Neutrophil (primary cell): ENCODE measurements around the gene APOL3.
"Not testable (repeated sequence)": the region's sequence is repeated elsewhere in the genome, so short reads cannot be mapped to it uniquely, and the experiment has no call there.

ENCODE experiments used
- H3K27ac ChIP-seq: fragments of 200-600 bp; sonication (generic); 2 replicates; pipeline ENCODE4 v1.5.1; 2016; ENCODE audit warnings: mild to moderate bottlenecking, moderate library complexity
- H3K27me3 ChIP-seq: fragments of 200-600 bp; sonication (generic); 2 replicates; pipeline ENCODE4 v1.6.0; 2016; ENCODE audit warnings: mild to moderate bottlenecking
- H3K36me3 ChIP-seq: fragments of 200-600 bp; sonication (generic); 2 replicates; pipeline ENCODE4 v1.5.1; 2017
- H3K4me1 ChIP-seq, 2 experiments: fragments of 200-600 bp in 1 of 2; sonication (generic) in 1 of 2; 1 replicate in 1 of 2; 2 replicates in 1 of 2; pipeline versions ENCODE4 v1.5.1 to v1.6.1; 2013 to 2016; ENCODE audit warnings: low read depth in 1 of 2, low read length in 1 of 2, mild to moderate bottlenecking in 1 of 2, moderate library complexity in 1 of 2; ENCODE audit not compliant: control insufficient read depth in 1 of 2, insufficient read depth in 1 of 2
- H3K4me3 ChIP-seq, 2 experiments: fragments of 200-600 bp in 1 of 2; sonication (generic) in 1 of 2; 1 replicate in 1 of 2; 2 replicates in 1 of 2; pipeline ENCODE4 v1.5.1; 2013 to 2016; ENCODE audit warnings: low read depth in 1 of 2, low read length in 1 of 2, mild to moderate bottlenecking in 1 of 2, moderate library complexity in 1 of 2
- H3K9me3 ChIP-seq: fragments of 200-600 bp; sonication (generic); 2 replicates; pipeline ENCODE4 v1.5.1; 2016
- CTCF ChIP-seq: fragments of 200-600 bp; sonication (generic); IDR thresholded peaks from 2 replicates; pipeline ENCODE4 v1.5.1; 2016; ENCODE audit warnings: antibody characterized with exemption

Gene APOL3

DNA sequence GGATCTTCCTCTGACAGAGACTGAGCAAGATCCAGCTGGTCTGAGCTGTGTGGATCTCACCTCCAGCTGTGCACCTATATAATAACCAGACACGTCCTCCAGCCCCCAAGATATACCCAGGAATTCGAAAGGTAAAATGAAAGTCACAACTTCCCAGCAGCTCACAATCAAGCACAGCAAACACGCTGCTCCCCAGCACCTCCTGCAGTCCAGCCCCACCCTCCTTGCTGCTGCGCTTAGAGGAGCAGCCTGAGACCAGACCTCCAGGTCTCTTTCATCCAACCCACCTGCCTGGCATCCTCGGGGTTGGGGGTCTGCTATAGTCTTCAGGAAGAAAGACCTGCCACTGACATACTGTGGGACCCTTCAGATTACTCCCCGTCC lies 44.1 kb upstream of the APOL3 start:
- H3K4me3 ChIP-seq, result no peak overlapping the region
- peaks cover 17% of the 10 kb centered on the region for H3K27me3 ChIP-seq
- H3K4me1 ChIP-seq, result no peaks in the 10 kb centered on the region
- TF ChIP-seq CTCF, result no peak
- no peak overlapping the region for H3K27ac ChIP-seq
- no peaks in the 10 kb centered on the region for H3K36me3 ChIP-seq
- no peaks in the 10 kb centered on the region for H3K9me3 ChIP-seq

DNA sequence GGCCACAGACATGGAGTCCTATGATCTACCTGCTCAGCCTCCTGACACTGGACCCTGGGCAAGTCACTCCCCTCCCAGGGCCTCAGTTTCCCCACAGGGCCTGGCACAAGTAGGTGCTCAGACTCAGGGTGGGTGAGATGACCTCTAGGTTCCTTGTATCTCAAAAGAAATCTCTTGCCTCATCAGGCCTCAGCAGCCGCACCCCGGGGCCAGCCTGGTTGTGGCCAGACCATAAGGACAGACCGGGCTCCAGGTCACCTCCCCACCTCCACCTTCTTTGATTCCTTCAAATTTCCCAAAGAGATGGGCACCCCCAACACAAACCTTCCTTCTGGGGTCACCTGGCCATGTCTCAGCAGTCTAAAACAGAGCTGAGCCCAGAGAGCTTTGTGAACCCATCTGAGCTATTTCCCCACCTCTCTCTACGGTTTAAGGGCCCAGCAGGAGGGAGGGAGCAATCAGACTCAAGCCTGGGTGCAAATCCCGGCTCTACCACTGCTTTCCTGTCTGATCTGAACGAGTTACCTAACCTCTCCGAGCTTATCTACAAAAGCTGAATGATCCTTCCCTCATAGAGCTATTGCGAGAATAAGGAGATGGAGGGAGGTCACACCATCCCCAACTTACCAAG lies 43.6 kb upstream of the APOL3 start:
- Histone ChIP-seq H3K4me3 (no peak overlapping the region), H3K36me3 (no peaks in the 10 kb centered on the region), H3K9me3 (no peaks in the 10 kb centered on the region), H3K27me3 (peaks cover 17% of the 10 kb centered on the region), H3K4me1 (no peaks in the 10 kb centered on the region), H3K27ac (no peak overlapping the region)
- no peak for TF ChIP-seq CTCF

GRCh38 chr22:36203441-36203840 lies 42.9 kb upstream of the APOL3 start:
- not testable (repeated sequence) for H3K4me1 ChIP-seq, H3K4me3 ChIP-seq, H3K36me3 ChIP-seq, H3K27ac ChIP-seq, H3K9me3 ChIP-seq
- H3K27me3 ChIP-seq, result peaks cover 21% of the 10 kb centered on the region

DNA sequence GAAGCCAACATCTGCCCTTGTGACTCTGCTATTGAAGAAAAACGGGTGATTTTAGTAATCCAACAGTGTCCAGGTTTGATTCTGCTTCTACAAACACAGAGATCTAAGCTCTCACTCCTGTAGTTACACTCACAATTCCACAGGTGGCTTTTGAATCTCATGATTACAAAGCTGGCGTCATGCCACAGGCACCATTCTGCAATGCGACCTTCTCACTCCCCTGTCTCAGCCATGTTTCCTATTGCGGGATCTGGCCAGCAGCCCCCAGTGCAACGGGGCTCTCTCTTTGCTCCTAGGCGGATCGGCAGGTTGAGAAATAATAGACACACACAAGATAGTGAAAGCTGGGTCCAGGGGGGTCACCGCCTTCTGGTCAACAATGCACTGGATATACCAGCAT lies 42.4 kb upstream of the APOL3 start:
- not testable (repeated sequence) for H3K4me3 ChIP-seq, H3K4me1 ChIP-seq, H3K9me3 ChIP-seq, H3K36me3 ChIP-seq, H3K27ac ChIP-seq
- peaks cover 27% of the 10 kb centered on the region for H3K27me3 ChIP-seq

GRCh38 chr22:36201630-36202319 lies 41.2 kb upstream of the APOL3 start, which contains the start of gene APOL4:
TSS of gene APOL4 (minus strand) at chr22:36201809. CDS start at chr22:36201734, 75 bp downstream.
- Histone ChIP-seq H3K36me3 (no peaks in the 10 kb centered on the region), H3K27me3 (peaks cover 37% of the 10 kb centered on the region), H3K27ac (no peak within 1 kb of the TSS), H3K4me1 (no peaks in the 10 kb centered on the region), H3K4me3 (no peak within 1 kb of the TSS), H3K9me3 (no peaks in the 10 kb centered on the region)
- TF ChIP-seq CTCF, result no peak

GRCh38 chr22:36201025-36201424 lies 40.5 kb upstream of the APOL3 start:
- H3K27me3 ChIP-seq, result peaks cover 44% of the 10 kb centered on the region
- H3K27ac ChIP-seq, H3K9me3 ChIP-seq, H3K4me3 ChIP-seq, H3K4me1 ChIP-seq, H3K36me3 ChIP-seq: not testable (repeated sequence)

DNA sequence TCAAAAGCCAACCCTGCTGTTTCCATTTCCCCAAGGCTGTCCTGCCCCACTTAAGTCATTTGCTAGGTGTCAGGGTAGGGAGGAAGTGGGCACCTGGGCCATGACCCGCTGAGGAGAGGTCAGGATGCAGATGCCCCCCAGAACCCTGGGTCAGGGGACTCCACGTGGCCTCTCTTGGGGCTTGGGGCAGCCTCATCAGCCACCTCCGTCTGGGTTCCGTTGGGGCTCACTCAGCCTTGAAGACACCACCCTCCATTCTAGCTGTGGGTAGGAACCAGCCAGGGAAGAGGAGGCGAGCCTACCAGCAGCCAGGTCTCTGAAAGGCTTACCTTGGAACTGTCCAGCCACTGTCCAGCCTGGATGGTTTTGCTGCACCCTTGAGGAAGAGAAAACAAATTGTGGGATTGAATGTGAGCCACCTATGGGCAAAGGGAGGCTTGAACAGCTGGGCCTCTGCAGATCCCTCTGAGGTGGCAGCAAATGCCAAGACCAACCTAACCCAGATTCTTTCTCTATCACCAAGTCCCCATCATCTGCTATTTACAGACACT lies 38.5 kb upstream of the APOL3 start:
- peaks cover 45% of the 10 kb centered on the region for H3K27me3 ChIP-seq
- no peaks in the 10 kb centered on the region for H3K36me3 ChIP-seq
- no peak for TF ChIP-seq CTCF
- no peak overlapping the region for H3K27ac ChIP-seq
- H3K4me3 ChIP-seq, result no peak overlapping the region
- H3K4me1 ChIP-seq, result no peaks in the 10 kb centered on the region
- H3K9me3 ChIP-seq, result no peaks in the 10 kb centered on the region
